Osteoblast (primary cell): ENCODE data around the gene PRSS23. TPM values are rescaled to one million over a fixed set of nuclear protein-coding genes. Genes with fewer than 3 reads are reported as not detected.
A peak's percentile ranks its signal among the peaks of the same experiment; 100 is the strongest.

Source experiments
- DNase-seq: peaks from one replicate; pipeline ENCODE4 v3.0.0; 2011; ENCODE audit warnings: low spot score, mixed read lengths; ENCODE audit not compliant: insufficient read length; ENCODE audit errors: missing footprints
- H2AFZ ChIP-seq: 2 replicates; pipeline ENCODE4 v1.6.0; 2011; ENCODE audit warnings: mild to moderate bottlenecking, low read length
- H3K27ac ChIP-seq: 2 replicates; pipeline ENCODE4 v1.5.1; 2011; ENCODE audit warnings: mild to moderate bottlenecking, low read depth, low read length, moderate library complexity
- H3K27me3 ChIP-seq: 2 replicates; pipeline ENCODE4 v1.6.0; 2012; ENCODE audit warnings: mild to moderate bottlenecking, control low read depth, inconsistent platforms, low read length, moderate library complexity; ENCODE audit not compliant: insufficient read depth
- H3K36me3 ChIP-seq: 2 replicates; pipeline ENCODE4 v1.5.1; 2011; ENCODE audit warnings: mild to moderate bottlenecking, low read length, control low read depth, moderate library complexity; ENCODE audit not compliant: insufficient read depth
- H3K4me1 ChIP-seq: 2 replicates; pipeline ENCODE4 v1.5.1; 2011; ENCODE audit warnings: mild to moderate bottlenecking, low read length, control low read depth, moderate library complexity; ENCODE audit not compliant: insufficient read depth
- H3K4me2 ChIP-seq: 2 replicates; pipeline ENCODE4 v1.6.0; 2011; ENCODE audit warnings: mild to moderate bottlenecking, low read length; ENCODE audit not compliant: insufficient read depth
- H3K4me3 ChIP-seq: fragments of 200-600 bp; sonication (generic); 3 replicates; pipeline ENCODE4 v1.5.1; 2012; ENCODE audit warnings: mild to moderate bottlenecking, low read length, inconsistent platforms; ENCODE audit not compliant: insufficient read depth
- H3K79me2 ChIP-seq: 2 replicates; pipeline ENCODE4 v1.6.0; 2012; ENCODE audit warnings: mild to moderate bottlenecking, low read length, control low read depth, inconsistent platforms; ENCODE audit not compliant: insufficient read depth
- H3K9me3 ChIP-seq: 2 replicates; pipeline ENCODE4 v1.5.1; 2011; ENCODE audit warnings: low read depth, low read length, control low read depth
- H4K20me1 ChIP-seq: 2 replicates; pipeline ENCODE4 v1.6.0; 2012; ENCODE audit warnings: mild to moderate bottlenecking, low read length, control low read depth; ENCODE audit not compliant: insufficient read depth
- CTCF ChIP-seq: IDR thresholded peaks from 2 replicates; pipeline ENCODE4 v1.5.1; 2011; ENCODE audit warnings: mild to moderate bottlenecking, low read depth, low read length, moderate library complexity; ENCODE audit errors: extremely low read depth
- total RNA-seq: library from RNA; depleted of rRNA; stranded (reverse); fragments of >200 nt; gene quantifications from 2 replicates; pipeline ENCODE4 v1.2.3, GENCODE V29; 2012

Gene PRSS23
- total RNA-seq, 1 donor, result 826 TPM

DNA sequence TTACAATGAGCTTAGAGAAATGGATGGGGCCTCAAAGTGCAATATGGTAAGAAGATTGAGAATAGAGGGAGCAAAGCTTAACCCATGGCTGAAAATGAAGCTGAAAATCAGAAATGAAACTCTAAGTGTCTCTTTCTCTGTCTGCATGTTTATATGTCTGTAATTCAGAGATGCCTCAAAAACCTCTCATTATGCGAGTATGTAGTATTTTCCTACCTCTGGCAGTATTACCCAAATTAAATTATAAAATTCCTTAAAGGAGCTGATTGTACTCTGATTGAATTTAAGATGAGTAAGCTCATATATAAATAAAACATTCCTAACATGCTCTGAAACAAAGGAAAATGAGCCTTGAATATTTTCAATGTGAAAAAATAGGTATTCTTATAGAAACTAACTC is 39.8 kb upstream of the PRSS23 start:
- peak overlapping the region; percentile 18 for H2AFZ ChIP-seq
- H3K4me3 ChIP-seq, result no peak overlapping the region
- H3K9me3 ChIP-seq, result no peaks in the 10 kb centered on the region
- H3K27me3 ChIP-seq, result no peaks in the 10 kb centered on the region
- DNase-seq, result peak; percentile 75
- H3K4me1 ChIP-seq, result peaks cover 25% of the 10 kb centered on the region
- H3K4me2 ChIP-seq, result no peak overlapping the region
- peak overlapping the region; percentile 49 for H3K27ac ChIP-seq
- H3K79me2 ChIP-seq, result no peaks in the 10 kb centered on the region
- H3K36me3 ChIP-seq, result no peaks in the 10 kb centered on the region
- no peaks in the 10 kb centered on the region for H4K20me1 ChIP-seq
- TF ChIP-seq CTCF, result no peak

DNA sequence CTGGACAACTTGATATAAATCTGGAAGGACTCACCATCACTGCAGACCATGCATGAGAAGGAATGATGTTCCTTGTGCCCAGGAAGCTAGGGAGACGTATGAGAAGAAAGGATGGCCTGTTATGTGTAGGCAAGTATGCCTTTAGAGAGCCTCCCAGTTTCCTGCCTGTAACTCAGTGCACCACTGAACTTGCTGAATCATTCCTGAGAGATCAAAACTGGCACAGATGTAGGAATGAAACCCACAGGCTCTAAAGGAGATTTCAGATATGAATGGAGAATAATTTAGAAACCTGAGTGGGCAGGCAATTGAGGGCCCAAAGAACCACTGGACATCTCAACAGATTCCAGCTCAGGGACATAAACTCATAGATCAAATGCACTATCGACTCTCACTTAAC is 38.4 kb upstream of the PRSS23 start:
- H3K79me2 ChIP-seq, result no peaks in the 10 kb centered on the region
- peaks cover 25% of the 10 kb centered on the region for H3K4me1 ChIP-seq
- peak; percentile 74 for DNase-seq
- H3K4me2 ChIP-seq, result peak overlapping the region; percentile 5
- H3K27me3 ChIP-seq, result no peaks in the 10 kb centered on the region
- H3K36me3 ChIP-seq, result no peaks in the 10 kb centered on the region
- no peak for TF ChIP-seq CTCF
- H3K27ac ChIP-seq, result peak overlapping the region; percentile 49
- no peaks in the 10 kb centered on the region for H4K20me1 ChIP-seq
- H2AFZ ChIP-seq, result peak overlapping the region; percentile 17
- no peak overlapping the region for H3K4me3 ChIP-seq
- H3K9me3 ChIP-seq, result no peaks in the 10 kb centered on the region

- Histone ChIP-seq H4K20me1 (no peaks in the 10 kb centered on the region), H3K4me1 (peaks cover 32% of the 10 kb centered on the region), H3K27me3 (no peaks in the 10 kb centered on the region), H3K4me3 (no peak overlapping the region), H3K36me3 (no peaks in the 10 kb centered on the region), H3K9me3 (no peaks in the 10 kb centered on the region), H3K79me2 (no peaks in the 10 kb centered on the region), H3K4me2 (no peak overlapping the region), H3K27ac (no peak overlapping the region), H2AFZ (no peak overlapping the region)
- TF ChIP-seq CTCF, result no peak
- no peak for DNase-seq
These were observed 35.1 kb upstream of the PRSS23 start for GRCh38 chr11:86765203-86765602.

DNA sequence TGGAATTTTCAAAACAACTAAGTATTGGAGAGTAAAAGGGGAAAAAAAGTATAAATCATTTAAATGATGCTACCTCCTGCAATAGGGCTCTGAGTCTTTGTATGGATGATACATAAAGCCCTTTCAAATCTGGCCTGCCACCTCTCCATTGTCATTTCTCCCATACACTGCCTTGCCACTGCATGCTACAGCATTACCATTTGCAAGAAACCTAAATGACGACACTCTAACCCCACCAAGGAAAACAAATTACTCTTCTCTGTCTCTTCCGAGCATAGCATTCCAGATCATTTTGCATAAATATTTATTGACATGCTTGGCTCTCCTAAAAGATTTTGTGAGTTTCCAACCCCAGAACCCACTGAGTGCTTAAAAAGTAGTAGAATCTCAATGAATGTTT is 34.5 kb upstream of the PRSS23 start:
- H3K4me3 ChIP-seq, result no peak overlapping the region
- H3K4me2 ChIP-seq, result no peak overlapping the region
- no peak overlapping the region for H3K27ac ChIP-seq
- H3K27me3 ChIP-seq, result no peaks in the 10 kb centered on the region
- H4K20me1 ChIP-seq, result no peaks in the 10 kb centered on the region
- H3K36me3 ChIP-seq, result no peaks in the 10 kb centered on the region
- no peak for DNase-seq
- H3K79me2 ChIP-seq, result no peaks in the 10 kb centered on the region
- no peak overlapping the region for H2AFZ ChIP-seq
- H3K4me1 ChIP-seq, result peaks cover 25% of the 10 kb centered on the region
- H3K9me3 ChIP-seq, result no peaks in the 10 kb centered on the region
- TF ChIP-seq CTCF, result no peak
